GM23338 (cell line): Measurements from ENCODE around the gene NSL1. TPM values are rescaled to one million over a fixed set of nuclear protein-coding genes. Genes with fewer than 3 reads are reported as not detected.

Experiments used
- ATAC-seq: fragments of 200-7000 bp; cut with Tn5 transposase; 3 replicates; pipeline ENCODE4 v1.9.1; 2020
- DNase-seq: peaks from one replicate; pipeline ENCODE4 v3.0.0-alpha.2; 2015; ENCODE audit warnings: low spot score
- H2AFZ ChIP-seq: fragments of 200-600 bp; sonication (generic); 2 replicates; pipeline ENCODE4 v1.8.0; 2016; ENCODE audit warnings: antibody characterized with exemption, mild to moderate bottlenecking, moderate library complexity
- H3F3A ChIP-seq: fragments of 200-600 bp; sonication (generic); replicated peaks from 2 replicates; pipeline ENCODE4 v1.8.0; 2017; ENCODE audit warnings: antibody characterized with exemption, mixed run types, low read depth
- H3K27ac ChIP-seq: fragments of 200-600 bp; sonication (generic); 2 replicates; pipeline ENCODE4 v1.6.1; 2016; ENCODE audit warnings: low read depth
- H3K27me3 ChIP-seq: fragments of 200-600 bp; sonication (generic); 2 replicates; pipeline ENCODE4 v1.8.0; 2016; ENCODE audit warnings: mild to moderate bottlenecking, mixed run types, moderate library complexity; ENCODE audit not compliant: insufficient read depth
- H3K36me3 ChIP-seq: fragments of 200-600 bp; sonication (generic); 2 replicates; pipeline ENCODE4 v1.8.0; 2016; ENCODE audit warnings: mild to moderate bottlenecking; ENCODE audit not compliant: insufficient read depth
- H3K4me1 ChIP-seq: fragments of 200-600 bp; sonication (generic); 2 replicates; pipeline ENCODE4 v1.8.0; 2016; ENCODE audit warnings: mild to moderate bottlenecking, moderate library complexity; ENCODE audit not compliant: insufficient read depth
- H3K4me2 ChIP-seq: fragments of 200-600 bp; sonication (generic); 2 replicates; pipeline ENCODE4 v1.7.1; 2017; ENCODE audit warnings: mixed run types
- H3K4me3 ChIP-seq: fragments of 200-600 bp; sonication (generic); 2 replicates; pipeline ENCODE4 v1.6.1; 2016; ENCODE audit warnings: mixed run types
- H3K79me2 ChIP-seq: fragments of 200-600 bp; sonication (generic); replicated peaks from 2 replicates; pipeline ENCODE4 v1.8.0; 2017; ENCODE audit warnings: mild to moderate bottlenecking; ENCODE audit not compliant: insufficient read depth
- H3K9me2 ChIP-seq: fragments of 200-600 bp; sonication (generic); 2 replicates; pipeline ENCODE4 v1.8.0; 2017; ENCODE audit not compliant: insufficient read depth
- H4K20me1 ChIP-seq: fragments of 200-600 bp; sonication (generic); replicated peaks from 2 replicates; pipeline ENCODE4 v1.8.0; 2017; ENCODE audit warnings: mild to moderate bottlenecking; ENCODE audit not compliant: insufficient read depth
- H3K27ac Mint-ChIP-seq: 2 replicates; pipeline ENCODE4 v1.8.0; 2020; ENCODE audit warnings: inconsistent platforms, mild to moderate bottlenecking, moderate library complexity, mixed read lengths
- H3K27me3 Mint-ChIP-seq: 3 replicates; pipeline ENCODE4 v1.8.0; 2022; ENCODE audit warnings: low read depth, mild to moderate bottlenecking, moderate library complexity, mixed read lengths, inconsistent platforms; ENCODE audit not compliant: insufficient read depth, poor library complexity
- H3K36me3 Mint-ChIP-seq: 3 replicates; pipeline ENCODE4 v1.8.0; 2021; ENCODE audit warnings: low read depth, mild to moderate bottlenecking, inconsistent platforms, moderate library complexity, mixed read lengths
- H3K4me1 Mint-ChIP-seq: 3 replicates; pipeline ENCODE4 v1.8.0; 2020; ENCODE audit warnings: mild to moderate bottlenecking, inconsistent platforms, mixed read lengths
- H3K4me3 Mint-ChIP-seq: 3 replicates; pipeline ENCODE4 v1.8.0; 2021; ENCODE audit warnings: moderate library complexity, mild to moderate bottlenecking, inconsistent platforms, mixed read lengths
- H3K9me3 Mint-ChIP-seq: 3 replicates; pipeline ENCODE4 v1.8.0; 2020; ENCODE audit warnings: moderate library complexity, mild to moderate bottlenecking, inconsistent platforms, mixed read lengths
- CREB1 ChIP-seq: fragments of 250-450 bp; sonication (Bioruptor Pico); IDR thresholded peaks from 2 replicates; pipeline ENCODE4 v1.5.0; 2020; ENCODE audit warnings: low read depth, mild to moderate bottlenecking, moderate library complexity
- ETS1 ChIP-seq: IDR thresholded peaks from 2 replicates; pipeline ENCODE4 v1.6.1; 2016; ENCODE audit warnings: antibody characterized with exemption
- EZH2 ChIP-seq: fragments of 200-600 bp; sonication (generic); IDR thresholded peaks from one replicate; pipeline ENCODE4 v1.8.0; 2017; ENCODE audit warnings: antibody characterized with exemption, mild to moderate bottlenecking, low read depth; ENCODE audit not compliant: unreplicated experiment
- EZH2phosphoT487 ChIP-seq: fragments of 200-600 bp; sonication (generic); IDR thresholded peaks from one replicate; pipeline ENCODE4 v1.8.1; 2018; ENCODE audit warnings: antibody characterized with exemption; ENCODE audit not compliant: unreplicated experiment
- NANOG ChIP-seq: IDR thresholded peaks from 2 replicates; pipeline ENCODE4 v1.6.1; 2016; ENCODE audit warnings: antibody characterized with exemption, borderline replicate concordance
- ZNF114 ChIP-seq: fragments of 250-450 bp; sonication (Bioruptor Pico); IDR thresholded peaks from 2 replicates; pipeline ENCODE4 v1.5.0; 2020; ENCODE audit warnings: mild to moderate bottlenecking, moderate library complexity
- ZNF462 ChIP-seq: fragments of 250-450 bp; sonication (Bioruptor Pico); IDR thresholded peaks from 2 replicates; pipeline ENCODE4 v1.5.0; 2020; ENCODE audit warnings: mild to moderate bottlenecking, moderate library complexity
- polyA plus RNA-seq: library from polyadenylated mRNA; unstranded; fragments of >200 nt; fragmentation: Nextera tagmentation; extraction: Ambion mirVana; gene quantifications from 2 replicates; pipeline ENCODE4 v1.2.1, GENCODE V29; 2016
- total RNA-seq: library from RNA; depleted of rRNA; stranded (reverse); fragments of >200 nt; shearing (Covaris generic); gene quantifications from 2 replicates; pipeline ENCODE4 v1.2.3, GENCODE V29; 2014

NSL1 gene
- total and polyA plus RNA-seq, 2 experiments from 2014 or later = 96.8 to 102 TPM

- TF ChIP-seq ZNF462 (no peak), ZNF114 (CRISPR knock-in tag) (no peak), NANOG (no peak)
Observed at GRCh38 chr1:212825798-212826452, 34.3 kb upstream of the NSL1 start (continued).

- peaks cover 6% of the 10 kb centered on the region; the same call in 1 of the 2 replicates for H3K4me1 ChIP-seq
- ATAC-seq (no peak), DNase-seq (no peak)
- H3K9me2 ChIP-seq = no peaks in the 10 kb centered on the region
- peaks cover 6% of the 10 kb centered on the region for H3K27me3 Mint-ChIP-seq
- no peaks in the 10 kb centered on the region for H3K27me3 ChIP-seq
- H3K79me2 ChIP-seq = no peaks in the 10 kb centered on the region
- H3K4me2 ChIP-seq = no peak overlapping the region
- H3K27ac ChIP-seq = no peak overlapping the region
- peaks cover 35% of the 10 kb centered on the region for H3K36me3 Mint-ChIP-seq
- no peaks in the 10 kb centered on the region for H3F3A ChIP-seq
- peaks cover 4% of the 10 kb centered on the region; the same call in 2 of the 3 replicates for H3K4me1 Mint-ChIP-seq
- H3K4me3 ChIP-seq = no peak overlapping the region
- H3K36me3 ChIP-seq = peaks cover 12% of the 10 kb centered on the region; the same call in 1 of the 2 replicates
- H3K9me3 Mint-ChIP-seq = peaks cover 46% of the 10 kb centered on the region
- H3K4me3 Mint-ChIP-seq = no peak overlapping the region
- H3K27ac Mint-ChIP-seq = no peak overlapping the region
- no peak overlapping the region for H2AFZ ChIP-seq
- no peaks in the 10 kb centered on the region for H4K20me1 ChIP-seq
- no peak for TF ChIP-seq EZH2
- no peak for TF ChIP-seq NANOG
- no peak for TF ChIP-seq ZNF462
- TF ChIP-seq EZH2phosphoT487 = no peak
- TF ChIP-seq CREB1 (CRISPR knock-in tag) = no peak
- TF ChIP-seq ZNF114 (CRISPR knock-in tag) = no peak
- no peak for TF ChIP-seq ETS1
Observed at GRCh38 chr1:212824201-212824600, 32.6 kb upstream of the NSL1 start.
